Naive thymus-derived CD4-positive, alpha-beta T cell (primary cell): ENCODE measurements around the gene UCMA. TPM values are rescaled to one million over a fixed set of nuclear protein-coding genes. Genes with fewer than 3 reads are reported as not detected.

Experiments
- ATAC-seq: fragments of 150-1000 bp; cut with Tn5 transposase; 2 replicates; pipeline ENCODE4 v1.10.0; 2021; ENCODE audit warnings: mild to moderate bottlenecking, moderate library complexity
- CTCF ChIA-PET: fragments of 350-600 bp; sonication (Branson Sonifier 250); formaldehyde crosslinking; loops from one replicate; lab custom pipeline; 2021; ENCODE audit warnings: antibody characterized with exemption; lab: Charles Lee
- POLR2A ChIA-PET: fragments of 350-600 bp; sonication (Branson Sonifier 250); formaldehyde crosslinking; loops from one replicate; lab custom pipeline; 2021; ENCODE audit warnings: antibody characterized with exemption, inconsistent platforms; lab: Charles Lee
- DNase-seq, 9 donors: peaks; one replicate each; pipeline versions ENCODE4 v3.0.0 to v3.0.0-alpha.2; 2020 to 2022; ENCODE audit warnings: mixed read lengths in 1 of 9
- H3K27ac ChIP-seq: one replicate; pipeline ENCODE4 v1.7.0; 2013; ENCODE audit warnings: mild to moderate bottlenecking, low read depth, low read length, moderate library complexity
- H3K27me3 ChIP-seq, 2 donors: one replicate each; pipeline ENCODE4 v1.7.0; 2013; ENCODE audit warnings: low read length in 2 of 2, mild to moderate bottlenecking in 2 of 2, moderate library complexity in 2 of 2; ENCODE audit not compliant: control insufficient read depth in 2 of 2, insufficient read depth in 2 of 2
- H3K36me3 ChIP-seq, 3 experiments: 1 replicate in 2 of 3; 2 replicates in 1 of 3; pipeline ENCODE4 v1.7.0; 2013; ENCODE audit warnings: low read length in 3 of 3, mild to moderate bottlenecking in 3 of 3, moderate library complexity in 1 of 3; ENCODE audit not compliant: insufficient read depth in 3 of 3, control insufficient read depth in 2 of 3
- H3K4me1 ChIP-seq, 2 donors: one replicate each; pipeline ENCODE4 v1.7.0; 2013; ENCODE audit warnings: low read length in 2 of 2, mild to moderate bottlenecking in 2 of 2, moderate library complexity in 1 of 2; ENCODE audit not compliant: control insufficient read depth in 2 of 2, insufficient read depth in 2 of 2
- H3K4me3 ChIP-seq: 2 replicates; pipeline ENCODE4 v1.7.0; 2013; ENCODE audit warnings: mild to moderate bottlenecking, low read length
- H3K9me3 ChIP-seq, 3 experiments: 1 replicate in 2 of 3; 2 replicates in 1 of 3; pipeline ENCODE4 v1.7.0; 2013; ENCODE audit warnings: low read length in 3 of 3; ENCODE audit not compliant: control insufficient read depth in 2 of 3
- H3K27ac Mint-ChIP-seq, 9 donors: one replicate each; pipeline ENCODE4 v1.8.0; 2020 to 2022; ENCODE audit warnings: mixed read lengths in 9 of 9, mild to moderate bottlenecking in 8 of 9, moderate library complexity in 5 of 9, inconsistent platforms in 2 of 9
- H3K27me3 Mint-ChIP-seq, 5 donors: one replicate each; pipeline ENCODE4 v1.8.0; 2021 to 2022; ENCODE audit warnings: mixed read lengths in 5 of 5, mild to moderate bottlenecking in 1 of 5
- H3K36me3 Mint-ChIP-seq, 5 donors: one replicate each; pipeline ENCODE4 v1.8.0; 2020 to 2022; ENCODE audit warnings: mixed read lengths in 5 of 5, mild to moderate bottlenecking in 3 of 5, inconsistent platforms in 1 of 5
- H3K4me1 Mint-ChIP-seq, 7 donors: one replicate each; pipeline ENCODE4 v1.8.0; 2020 to 2022; ENCODE audit warnings: mixed read lengths in 7 of 7, mild to moderate bottlenecking in 3 of 7, inconsistent platforms in 1 of 7
- H3K4me3 Mint-ChIP-seq, 10 donors: one replicate each; pipeline ENCODE4 v1.8.0; 2020 to 2022; ENCODE audit warnings: mild to moderate bottlenecking in 10 of 10, mixed read lengths in 10 of 10, moderate library complexity in 6 of 10, inconsistent platforms in 2 of 10
- H3K9me3 Mint-ChIP-seq, 11 donors: one replicate each; pipeline ENCODE4 v1.8.0; 2020 to 2022; ENCODE audit warnings: mixed read lengths in 11 of 11, mild to moderate bottlenecking in 4 of 11, inconsistent platforms in 1 of 11, moderate library complexity in 1 of 11
- intact Hi-C, 2 donors: fragments of 100-400 bp; cut with micrococcal nuclease; formaldehyde crosslinking; loops; one replicate each; pipeline ENCODE4 v1.15.1; 2023
- polyA plus RNA-seq, 2 donors: library from polyadenylated mRNA; unstranded; fragments of 300-500 nt; fragmentation: Illumina TruSeq; gene quantifications; one replicate each; pipeline ENCODE4 v1.2.3, GENCODE V29; 2021
- total RNA-seq, 6 experiments: library from RNA in 5 of 6; stranded (reverse) in 5 of 6; gene quantifications; 1 replicate in 5 of 6; 2 replicates in 1 of 6; pipeline ENCODE4 v1.2.3 and lab custom pipeline; 2021 to 2026

Gene UCMA
- total and polyA plus RNA-seq, 7 experiments from 2014 or later, result not detected

- Histone ChIP-seq H3K9me3 (no peaks in the 10 kb centered on the region), H3K27ac (no peak overlapping the region), H3K4me3 (no peak overlapping the region), H3K4me1 (no peaks in the 10 kb centered on the region), H3K27me3 (no peaks in the 10 kb centered on the region), H3K36me3 (no peaks in the 10 kb centered on the region)
- Mint-ChIP-seq H3K9me3 (no peaks in the 10 kb centered on the region), H3K4me3 (no peak overlapping the region), H3K4me1 (peaks cover 0 to 6% (median 0%) of the 10 kb centered on the region in 7 donors), H3K27ac (no peak overlapping the region), H3K36me3 (no peaks in the 10 kb centered on the region), H3K27me3 (no peaks in the 10 kb centered on the region)
- intact Hi-C loops, result no loop called here
- ChIA-PET POLR2A (no interaction called here), CTCF (no interaction called here)
- DNase-seq (peak in 1 of 9 donors; percentile 11), ATAC-seq (peak; percentile 27)
Measured at GRCh38 chr10:13219685-13220670, 14.2 kb downstream of the UCMA start.

GRCh38 chr10:13218878-13219277, 15.3 kb downstream of the UCMA start:
- no peak for ATAC-seq
- Histone ChIP-seq H3K4me3 (no peak overlapping the region), H3K4me1 (no peaks in the 10 kb centered on the region), H3K27me3 (no peaks in the 10 kb centered on the region), H3K36me3 (no peaks in the 10 kb centered on the region), H3K27ac (no peak overlapping the region), H3K9me3 (no peaks in the 10 kb centered on the region)
- no peak for DNase-seq
- no peak overlapping the region for H3K27ac Mint-ChIP-seq
- intact Hi-C loops, result no loop called here
- POLR2A ChIA-PET, result no interaction called here
- no peak overlapping the region for H3K4me3 Mint-ChIP-seq
- H3K36me3 Mint-ChIP-seq, result peaks cover 0 to 4% (median 0%) of the 10 kb centered on the region in 5 donors
- peaks cover 0 to 4% (median 0%) of the 10 kb centered on the region in 11 donors for H3K9me3 Mint-ChIP-seq
- CTCF ChIA-PET, result no interaction called here
- H3K27me3 Mint-ChIP-seq, result no peaks in the 10 kb centered on the region
- H3K4me1 Mint-ChIP-seq, result peaks cover 0 to under 1% (median 0%) of the 10 kb centered on the region in 7 donors

GRCh38 chr10:13213163-13213562, 21.0 kb downstream of the UCMA start:
- no peak for ATAC-seq
- Mint-ChIP-seq H3K27ac (no peak overlapping the region), H3K4me3 (no peak overlapping the region)

GRCh38 chr10:13206546-13207443, 27.4 kb downstream of the UCMA start:
- ChIA-PET CTCF (interaction anchor here (0.7 to 2.7 kb wide), 5 partner anchors 17 to 240 kb away, joined by 3 to 13 read pairs (median 6); no protein-coding TSS in a partner anchor), POLR2A (interaction anchor here (0.5 to 0.8 kb wide), 4 partner anchors 12 to 162 kb away, joined by 3 to 4 read pairs (median 4); no protein-coding TSS in a partner anchor)
- H3K36me3 ChIP-seq, result no peaks in the 10 kb centered on the region
- no peak overlapping the region for H3K27ac ChIP-seq
- H3K36me3 Mint-ChIP-seq, result peaks cover 0 to 19% (median 0%) of the 10 kb centered on the region in 5 donors
- intact Hi-C loops, result loop anchor here (1.0 kb wide), 2 partner anchors 96 to 145 kb away; no protein-coding TSS in a partner anchor
- DNase-seq, result no peak
- H3K9me3 Mint-ChIP-seq, result no peaks in the 10 kb centered on the region
- ATAC-seq, result no peak
- H3K27ac Mint-ChIP-seq, result no peak overlapping the region
- H3K9me3 ChIP-seq, result no peaks in the 10 kb centered on the region
- H3K4me3 ChIP-seq, result no peak overlapping the region
- no peaks in the 10 kb centered on the region for H3K27me3 Mint-ChIP-seq
- no peak overlapping the region for H3K4me3 Mint-ChIP-seq
- H3K27me3 ChIP-seq, result no peaks in the 10 kb centered on the region
- H3K4me1 Mint-ChIP-seq, result no peaks in the 10 kb centered on the region
- H3K4me1 ChIP-seq, result no peaks in the 10 kb centered on the region

More at GRCh38 chr10:13213163-13213562, 21.0 kb downstream of the UCMA start:
- Mint-ChIP-seq H3K27me3 (no peaks in the 10 kb centered on the region), H3K36me3 (peaks cover 0 to 9% (median 0%) of the 10 kb centered on the region in 5 donors), H3K9me3 (peaks cover 0 to 4% (median 0%) of the 10 kb centered on the region in 11 donors), H3K4me1 (no peaks in the 10 kb centered on the region)
- H3K27me3 ChIP-seq, result no peaks in the 10 kb centered on the region
- intact Hi-C loops, result no loop called here
- DNase-seq, result no peak
- H3K4me1 ChIP-seq, result no peaks in the 10 kb centered on the region
- no peaks in the 10 kb centered on the region for H3K36me3 ChIP-seq
- no peak overlapping the region for H3K27ac ChIP-seq
- ChIA-PET POLR2A (no interaction called here), CTCF (no interaction called here)
- H3K4me3 ChIP-seq, result no peak overlapping the region
- no peaks in the 10 kb centered on the region for H3K9me3 ChIP-seq

- CTCF ChIA-PET, result interaction anchor here (0.7 to 2.7 kb wide), 5 partner anchors 16 to 241 kb away, joined by 3 to 13 read pairs (median 6); no protein-coding TSS in a partner anchor
- intact Hi-C loops, result loop anchor here (1.0 kb wide), 2 partner anchors 96 to 145 kb away; no protein-coding TSS in a partner anchor
- POLR2A ChIA-PET, result interaction anchor here (0.6 to 0.7 kb wide), 2 partner anchors 96 to 161 kb away, joined by 4 read pairs; no protein-coding TSS in a partner anchor
- no peak overlapping the region for H3K4me3 ChIP-seq
- no peaks in the 10 kb centered on the region for H3K27me3 ChIP-seq
- DNase-seq (no peak), ATAC-seq (no peak)
- no peaks in the 10 kb centered on the region for H3K9me3 Mint-ChIP-seq
- peaks cover 0 to 24% (median 0%) of the 10 kb centered on the region in 5 donors for H3K36me3 Mint-ChIP-seq
- H3K4me1 Mint-ChIP-seq, result no peaks in the 10 kb centered on the region
- H3K27me3 Mint-ChIP-seq, result no peaks in the 10 kb centered on the region
- H3K27ac Mint-ChIP-seq, result no peak overlapping the region
- no peaks in the 10 kb centered on the region for H3K9me3 ChIP-seq
- H3K27ac ChIP-seq, result no peak overlapping the region
- no peaks in the 10 kb centered on the region for H3K4me1 ChIP-seq
- H3K4me3 Mint-ChIP-seq, result no peak overlapping the region
- H3K36me3 ChIP-seq, result no peaks in the 10 kb centered on the region
Measured at GRCh38 chr10:13206091-13206490, 28.1 kb downstream of the UCMA start.

GRCh38 chr10:13201132-13201531, 33.0 kb downstream of the UCMA start:
- no peaks in the 10 kb centered on the region for H3K4me1 ChIP-seq
- ATAC-seq (no peak), DNase-seq (no peak)
- Mint-ChIP-seq H3K4me3 (no peak overlapping the region), H3K36me3 (peaks cover 0 to 17% (median 0%) of the 10 kb centered on the region in 5 donors), H3K4me1 (peaks cover 0 to 2% (median 0%) of the 10 kb centered on the region in 7 donors), H3K27ac (no peak overlapping the region), H3K9me3 (no peaks in the 10 kb centered on the region), H3K27me3 (no peaks in the 10 kb centered on the region)
- ChIA-PET POLR2A (no interaction called here), CTCF (interaction anchor here (0.6 kb wide), 1 partner anchor 9 kb away, joined by 4 read pairs; no protein-coding TSS in a partner anchor)
- H3K9me3 ChIP-seq, result no peaks in the 10 kb centered on the region
- no peak overlapping the region for H3K27ac ChIP-seq
- intact Hi-C loops, result no loop called here
- no peak overlapping the region for H3K4me3 ChIP-seq
- no peaks in the 10 kb centered on the region for H3K27me3 ChIP-seq
- no peaks in the 10 kb centered on the region for H3K36me3 ChIP-seq
